H1 (cell line): ENCODE measurements around the gene ADIPOR1. TPM values are rescaled to one million over a fixed set of nuclear protein-coding genes. Genes with fewer than 3 reads are reported as not detected.

Source experiments
- CTBP2 ChIP-seq: IDR thresholded peaks from 2 replicates; pipeline ENCODE4 v1.7.0; 2011; ENCODE audit warnings: borderline replicate concordance, mild to moderate bottlenecking, moderate library complexity, mixed read lengths, low read length; ENCODE audit not compliant: insufficient read depth, insufficient read length
- EZH2 ChIP-seq: fragments of 200-600 bp; sonication (generic); IDR thresholded peaks from 2 replicates; pipeline ENCODE4 v1.7.1; 2012; ENCODE audit warnings: low read depth, mild to moderate bottlenecking, moderate library complexity, low read length, inconsistent platforms; ENCODE audit not compliant: severe bottlenecking
- GABPA ChIP-seq: IDR thresholded peaks from 2 replicates; pipeline ENCODE4 v1.6.1; 2011; ENCODE audit warnings: mild to moderate bottlenecking, low read length, moderate library complexity, borderline replicate concordance; ENCODE audit not compliant: insufficient read depth
- HDAC2 ChIP-seq, 2 experiments: fragments of 300-600 bp in 1 of 2; sonication (generic) in 1 of 2; IDR thresholded peaks; 2 replicates each; pipeline ENCODE4 v1.6.1; 2011 to 2012; ENCODE audit warnings: low read depth in 2 of 2, low read length in 2 of 2, mild to moderate bottlenecking in 2 of 2, moderate library complexity in 2 of 2, borderline replicate concordance in 1 of 2, inconsistent platforms in 1 of 2
- HDAC6 ChIP-seq: IDR thresholded peaks from one replicate; pipeline ENCODE4 v1.7.1; 2012; ENCODE audit warnings: low read depth, mild to moderate bottlenecking, inconsistent platforms, low read length, moderate library complexity
- KDM4A ChIP-seq: IDR thresholded peaks from one replicate; pipeline ENCODE4 v1.7.1; 2012; ENCODE audit warnings: low read depth, mild to moderate bottlenecking, moderate library complexity, low read length, inconsistent platforms; ENCODE audit not compliant: severe bottlenecking
- MAX ChIP-seq: IDR thresholded peaks from 2 replicates; pipeline ENCODE4 v1.6.1; 2012; ENCODE audit warnings: inconsistent platforms
- POU5F1 ChIP-seq: IDR thresholded peaks from 2 replicates; pipeline ENCODE4 v1.6.1; 2011; ENCODE audit warnings: low read depth, mild to moderate bottlenecking, low read length, moderate library complexity
- TAF7 ChIP-seq: optimal IDR thresholded peaks from 2 replicates; pipeline ENCODE3; 2011; ENCODE audit warnings: low read depth, mild to moderate bottlenecking, inconsistent platforms, low read length, moderate library complexity, borderline replicate concordance
- polyA plus RNA-seq, 7 experiments: library from polyadenylated mRNA; depleted of rRNA in 3 of 7; stranded (reverse) in 5 of 7; unstranded in 2 of 7; fragments of >200 nt in 5 of 7; fragments of 200-250 nt in 2 of 7; gene quantifications; 1 replicate in 5 of 7; 2 replicates in 1 of 7; 4 replicates in 1 of 7; pipeline versions ENCODE4 v1.2.1 to v1.2.3, GENCODE V29; 2011 to 2013; ENCODE audit warnings: missing spikeins in 2 of 7, mixed read lengths in 2 of 7
- total RNA-seq: library from RNA; stranded (reverse); fragmentation: NEBNext Ultra II Directional; extraction: Animal tissue kit (Norgen Biotek cat#: 25700); gene quantifications from 2 replicates; pipeline ENCODE4 v1.2.1, GENCODE V29; 2021
- TF ChIP-seq, protein P1 (sequence below), 3 experiments: IDR thresholded peaks; 1 replicate in 2 of 3; 2 replicates in 1 of 3; pipeline versions ENCODE4 v1.5.1 to v1.6.1; 2011; ENCODE audit warnings: low read length in 3 of 3, mild to moderate bottlenecking in 3 of 3, inconsistent platforms in 2 of 3, low read depth in 1 of 3, moderate library complexity in 1 of 3; ENCODE audit not compliant: insufficient read depth in 1 of 3; ENCODE audit errors: control extremely low read depth in 1 of 3

Gene ADIPOR1
- total and polyA plus RNA-seq, 2 of the 8 experiments (the other 6 are each of a cell fraction or from before 2014, with no cell fraction given): 69.8 to 118 TPM

- peak; percentile 92 for TF ChIP-seq KDM4A
- TF ChIP-seq HDAC6: no peak
- TF ChIP-seq TAF7: peak; percentile 43
- no peak for TF ChIP-seq CTBP2
- TF ChIP-seq, protein P1, sequence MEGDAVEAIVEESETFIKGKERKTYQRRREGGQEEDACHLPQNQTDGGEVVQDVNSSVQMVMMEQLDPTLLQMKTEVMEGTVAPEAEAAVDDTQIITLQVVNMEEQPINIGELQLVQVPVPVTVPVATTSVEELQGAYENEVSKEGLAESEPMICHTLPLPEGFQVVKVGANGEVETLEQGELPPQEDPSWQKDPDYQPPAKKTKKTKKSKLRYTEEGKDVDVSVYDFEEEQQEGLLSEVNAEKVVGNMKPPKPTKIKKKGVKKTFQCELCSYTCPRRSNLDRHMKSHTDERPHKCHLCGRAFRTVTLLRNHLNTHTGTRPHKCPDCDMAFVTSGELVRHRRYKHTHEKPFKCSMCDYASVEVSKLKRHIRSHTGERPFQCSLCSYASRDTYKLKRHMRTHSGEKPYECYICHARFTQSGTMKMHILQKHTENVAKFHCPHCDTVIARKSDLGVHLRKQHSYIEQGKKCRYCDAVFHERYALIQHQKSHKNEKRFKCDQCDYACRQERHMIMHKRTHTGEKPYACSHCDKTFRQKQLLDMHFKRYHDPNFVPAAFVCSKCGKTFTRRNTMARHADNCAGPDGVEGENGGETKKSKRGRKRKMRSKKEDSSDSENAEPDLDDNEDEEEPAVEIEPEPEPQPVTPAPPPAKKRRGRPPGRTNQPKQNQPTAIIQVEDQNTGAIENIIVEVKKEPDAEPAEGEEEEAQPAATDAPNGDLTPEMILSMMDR (IDR thresholded peaks at IDR 0.05; ENCODE audit: control extremely low read depth in 1 of 3, insufficient read depth in 1 of 3, low read depth in 1 of 3, low read length in 3 of 3): no peak
- peak; percentile 90 for TF ChIP-seq MAX
- no peak for TF ChIP-seq POU5F1
- TF ChIP-seq GABPA: no peak
- no peak for TF ChIP-seq HDAC2 (IDR thresholded peaks at IDR 0.05; ENCODE audit: borderline replicate concordance in 1 of 2, low read depth in 2 of 2, low read length in 2 of 2)
- TF ChIP-seq EZH2: no peak
These were observed 49.1 kb upstream of the ADIPOR1 start, which contains the start of gene TMEM183A (continued) for GRCh38 chr1:203006948-203007871.
